SK-N-SH (cell line): ENCODE measurements around the gene SLC35D2. TPM values are rescaled to one million over a fixed set of nuclear protein-coding genes. Genes with fewer than 3 reads are reported as not detected.

Source experiments
- CTCF ChIA-PET: fragments of 300-600, 350-600 bp; formaldehyde crosslinking; extraction: SDS; loops from one replicate; lab custom pipeline; 2021; lab: Yijun Ruan, JAX
- POLR2A ChIA-PET: fragments of 350-600 bp; sonication (Branson Sonifier 250); formaldehyde crosslinking; extraction: SDS; loops from one replicate; lab custom pipeline; 2020; ENCODE audit warnings: antibody characterized with exemption, inconsistent platforms; lab: Yijun Ruan, JAX
- DNase-seq: peaks from one replicate; pipeline ENCODE4 v3.0.0; 2012
- H2AFZ ChIP-seq: fragments of 200-600 bp; sonication (generic); 2 replicates; pipeline ENCODE4 v1.8.1; 2016; ENCODE audit warnings: antibody characterized with exemption, mild to moderate bottlenecking, low read depth
- H3F3A ChIP-seq: fragments of 200-600 bp; sonication (generic); replicated peaks from 2 replicates; pipeline ENCODE3; 2016; ENCODE audit warnings: antibody characterized with exemption, mild to moderate bottlenecking; ENCODE audit not compliant: insufficient read depth
- H3K27ac ChIP-seq, 2 experiments: fragments of 200-500 bp in 1 of 2; fragments of 200-600 bp in 1 of 2; sonication (Bioruptor generic) in 1 of 2; sonication (generic), shearing (Covaris generic) in 1 of 2; 2 replicates each; pipeline versions ENCODE4 v1.5.1 to v1.6.1; 2014 to 2016; ENCODE audit warnings: low read depth in 2 of 2, inconsistent platforms in 1 of 2, low read length in 1 of 2, mild to moderate bottlenecking in 1 of 2, mixed read lengths in 1 of 2
- H3K27me3 ChIP-seq: fragments of 200-600 bp; sonication (generic), shearing (Covaris generic); 2 replicates; pipeline ENCODE4 v1.6.1; 2016; ENCODE audit warnings: mixed run types; ENCODE audit not compliant: insufficient read depth
- H3K36me3 ChIP-seq, 2 experiments: fragments of 200-500 bp in 1 of 2; fragments of 200-600 bp in 1 of 2; sonication (Bioruptor generic) in 1 of 2; sonication (generic) in 1 of 2; replicated peaks in 1 of 2; 2 replicates each; pipeline versions ENCODE3 to v1.5.1; 2014 to 2016; ENCODE audit warnings: low read length in 1 of 2, mild to moderate bottlenecking in 1 of 2; ENCODE audit not compliant: insufficient read depth in 2 of 2, control insufficient read depth in 1 of 2
- H3K4me1 ChIP-seq, 2 experiments: fragments of 200-500 bp in 1 of 2; fragments of 200-600 bp in 1 of 2; sonication (Bioruptor generic) in 1 of 2; sonication (generic), shearing (Covaris generic) in 1 of 2; 2 replicates each; pipeline versions ENCODE4 v1.5.1 to v1.6.1; 2014 to 2016; ENCODE audit warnings: low read depth in 1 of 2, low read length in 1 of 2, mixed run types in 1 of 2; ENCODE audit not compliant: insufficient read depth in 2 of 2, control insufficient read depth in 1 of 2
- H3K4me2 ChIP-seq: fragments of 200-600 bp; sonication (generic), shearing (Covaris generic); 2 replicates; pipeline ENCODE4 v1.6.1; 2017; ENCODE audit warnings: mixed run types
- H3K4me3 ChIP-seq, 2 experiments: fragments of 200-500 bp in 1 of 2; fragments of 200-600 bp in 1 of 2; sonication (Bioruptor generic) in 1 of 2; sonication (generic), shearing (Covaris generic) in 1 of 2; 2 replicates each; pipeline versions ENCODE4 v1.5.1 to v1.8.1; 2014 to 2016; ENCODE audit warnings: low read depth in 2 of 2, inconsistent platforms in 1 of 2, low read length in 1 of 2, mild to moderate bottlenecking in 1 of 2, mixed read lengths in 1 of 2, moderate library complexity in 1 of 2
- H3K79me2 ChIP-seq: fragments of 200-600 bp; sonication (generic); 2 replicates; pipeline ENCODE4 v1.8.1; 2017; ENCODE audit warnings: mild to moderate bottlenecking; ENCODE audit not compliant: insufficient read depth
- H3K9ac ChIP-seq: fragments of 200-600 bp; sonication (generic); 2 replicates; pipeline ENCODE4 v1.6.1; 2017; ENCODE audit warnings: mixed run types
- H3K9me2 ChIP-seq: fragments of 200-600 bp; sonication (generic); 2 replicates; pipeline ENCODE4 v1.6.1; 2017; ENCODE audit warnings: mixed run types
- H3K9me3 ChIP-seq: fragments of 200-600 bp; sonication (generic); 2 replicates; pipeline ENCODE4 v1.6.1; 2017; ENCODE audit warnings: mixed run types, mild to moderate bottlenecking, moderate library complexity
- H4K20me1 ChIP-seq: fragments of 200-600 bp; sonication (generic); 2 replicates; pipeline ENCODE4 v1.6.1; 2017; ENCODE audit warnings: mild to moderate bottlenecking, mixed run types; ENCODE audit not compliant: insufficient read depth
- CHD2 ChIP-seq: fragments of 150-350 bp; IDR thresholded peaks from 2 replicates; pipeline ENCODE4 v1.6.1; 2018; ENCODE audit warnings: low read length; ENCODE audit not compliant: partially characterized antibody
- EP300 ChIP-seq, 2 experiments: IDR thresholded peaks; 2 replicates each; pipeline versions ENCODE4 v1.4.0 to v1.6.1; 2012; ENCODE audit warnings: borderline replicate concordance in 1 of 2, low read depth in 1 of 2, low read length in 1 of 2
- EZH2phosphoT487 ChIP-seq: fragments of 200-600 bp; sonication (generic); IDR thresholded peaks from 2 replicates; pipeline ENCODE4 v1.6.1; 2017; ENCODE audit warnings: low read depth, mixed run types, mild to moderate bottlenecking, antibody characterized with exemption, moderate library complexity, borderline replicate concordance
- GABPA ChIP-seq: IDR thresholded peaks from 2 replicates; pipeline ENCODE4 v1.4.0; 2012; ENCODE audit warnings: low read depth, mild to moderate bottlenecking
- GATA2 ChIP-seq: sonication (generic); formaldehyde crosslinking; IDR thresholded peaks from 2 replicates; pipeline ENCODE4 v1.5.0; 2020; ENCODE audit warnings: mild to moderate bottlenecking, missing genetic modification reagents
- MXI1 ChIP-seq: IDR thresholded peaks from 2 replicates; pipeline ENCODE4 v1.6.1; 2012; ENCODE audit warnings: mild to moderate bottlenecking, low read depth, low read length, improper control_type of control experiment
- NFIC ChIP-seq: IDR thresholded peaks from 2 replicates; pipeline ENCODE4 v1.4.0; 2012; ENCODE audit warnings: borderline replicate concordance
- NRF1 ChIP-seq: IDR thresholded peaks from 2 replicates; pipeline ENCODE4 v1.6.1; 2012; ENCODE audit warnings: low read depth, mild to moderate bottlenecking, low read length
- POLR2AphosphoS5 ChIP-seq: IDR thresholded peaks from 2 replicates; pipeline ENCODE4 v1.6.1; 2012; ENCODE audit warnings: low read depth, low read length
- RFX5 ChIP-seq: IDR thresholded peaks from 2 replicates; pipeline ENCODE4 v1.6.1; 2012; ENCODE audit warnings: mild to moderate bottlenecking, improper control_type of control experiment, low read length
- SIN3A ChIP-seq: IDR thresholded peaks from 2 replicates; pipeline ENCODE4 v1.6.1; 2012; ENCODE audit warnings: low read depth, mild to moderate bottlenecking, low read length, moderate library complexity, borderline replicate concordance
- TEAD4 ChIP-seq: IDR thresholded peaks from 2 replicates; pipeline ENCODE4 v1.4.0; 2012; ENCODE audit warnings: mild to moderate bottlenecking, borderline replicate concordance; ENCODE audit not compliant: insufficient read depth
- WGBS: methylation state at CpG from one replicate; pipeline ENCODE4 v1.1.6; 2017; ENCODE audit warnings: low lambda C conversion rate; 5-methylcytosine and 5-hydroxymethylcytosine counted together
- polyA plus RNA-seq, 3 experiments: library from polyadenylated mRNA; depleted of rRNA; stranded (reverse); fragments of >200 nt; gene quantifications; 2 replicates each; pipeline ENCODE4 v1.2.3, GENCODE V29; 2012
- TF ChIP-seq, protein P1 (sequence below): IDR thresholded peaks from 2 replicates; pipeline ENCODE4 v1.4.0; 2012; ENCODE audit warnings: low read depth
- TF ChIP-seq, protein P2 (sequence below): fragments of 200-600 bp; sonication (generic); IDR thresholded peaks from 2 replicates; pipeline ENCODE4 v1.6.1; 2017; ENCODE audit warnings: antibody characterized with exemption, mild to moderate bottlenecking, moderate library complexity
- TF ChIP-seq, protein P3 (sequence below): IDR thresholded peaks from 2 replicates; pipeline ENCODE4 v1.4.0; 2012; ENCODE audit warnings: low read depth, borderline replicate concordance
- TF ChIP-seq, protein P4 (sequence below): IDR thresholded peaks from 2 replicates; pipeline ENCODE4; 2012
- TF ChIP-seq, protein P5 (sequence below): IDR thresholded peaks from 2 replicates; pipeline ENCODE4 v1.4.0; 2012; ENCODE audit warnings: low read depth, borderline replicate concordance
- TF ChIP-seq, protein P6 (sequence below): fragments of 150-350 bp; IDR thresholded peaks from 2 replicates; pipeline ENCODE4 v1.6.1; 2017; ENCODE audit warnings: antibody characterized with exemption, low read length, low read depth, borderline replicate concordance

Gene SLC35D2
- polyA plus RNA-seq, 1 of the 3 experiments (the other 2 are of a cell fraction) = 26.1 TPM

DNA sequence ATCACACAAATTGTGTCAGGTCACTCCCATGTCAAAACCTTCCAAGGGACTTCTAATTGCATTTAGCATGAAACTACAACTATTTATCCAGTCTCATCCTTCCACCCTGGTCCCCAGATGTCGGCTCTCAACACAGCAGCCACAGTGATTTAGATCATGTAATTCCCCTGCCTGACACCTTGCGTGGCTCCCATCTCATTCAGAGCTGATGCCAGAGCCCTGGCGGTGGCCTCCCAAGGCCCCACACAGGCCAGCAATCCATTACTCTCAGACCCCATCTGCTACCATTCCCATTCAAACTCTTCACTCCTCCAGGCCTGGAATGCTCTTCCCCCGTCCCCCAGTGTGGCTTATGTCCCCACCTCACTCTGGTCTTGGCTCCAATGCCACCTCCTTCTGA is 2.4 kb downstream of the SLC35D2 start:
- TF ChIP-seq NRF1 (no peak), EP300 (IDR thresholded peaks at IDR 0.05; ENCODE audit: borderline replicate concordance in 1 of 2, low read depth in 1 of 2, low read length in 1 of 2) (no peak), MXI1 (no peak), EZH2phosphoT487 (no peak), GATA2 (CRISPR knock-in tag) (no peak), GABPA (no peak), NFIC (no peak), CHD2 (no peak), RFX5 (no peak), SIN3A (no peak), POLR2AphosphoS5 (no peak), TEAD4 (no peak)
- TF ChIP-seq, protein P1, sequence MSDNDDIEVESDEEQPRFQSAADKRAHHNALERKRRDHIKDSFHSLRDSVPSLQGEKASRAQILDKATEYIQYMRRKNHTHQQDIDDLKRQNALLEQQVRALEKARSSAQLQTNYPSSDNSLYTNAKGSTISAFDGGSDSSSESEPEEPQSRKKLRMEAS = no peak
- TF ChIP-seq, protein P2, sequence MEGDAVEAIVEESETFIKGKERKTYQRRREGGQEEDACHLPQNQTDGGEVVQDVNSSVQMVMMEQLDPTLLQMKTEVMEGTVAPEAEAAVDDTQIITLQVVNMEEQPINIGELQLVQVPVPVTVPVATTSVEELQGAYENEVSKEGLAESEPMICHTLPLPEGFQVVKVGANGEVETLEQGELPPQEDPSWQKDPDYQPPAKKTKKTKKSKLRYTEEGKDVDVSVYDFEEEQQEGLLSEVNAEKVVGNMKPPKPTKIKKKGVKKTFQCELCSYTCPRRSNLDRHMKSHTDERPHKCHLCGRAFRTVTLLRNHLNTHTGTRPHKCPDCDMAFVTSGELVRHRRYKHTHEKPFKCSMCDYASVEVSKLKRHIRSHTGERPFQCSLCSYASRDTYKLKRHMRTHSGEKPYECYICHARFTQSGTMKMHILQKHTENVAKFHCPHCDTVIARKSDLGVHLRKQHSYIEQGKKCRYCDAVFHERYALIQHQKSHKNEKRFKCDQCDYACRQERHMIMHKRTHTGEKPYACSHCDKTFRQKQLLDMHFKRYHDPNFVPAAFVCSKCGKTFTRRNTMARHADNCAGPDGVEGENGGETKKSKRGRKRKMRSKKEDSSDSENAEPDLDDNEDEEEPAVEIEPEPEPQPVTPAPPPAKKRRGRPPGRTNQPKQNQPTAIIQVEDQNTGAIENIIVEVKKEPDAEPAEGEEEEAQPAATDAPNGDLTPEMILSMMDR = no peak
- TF ChIP-seq, protein P3, sequence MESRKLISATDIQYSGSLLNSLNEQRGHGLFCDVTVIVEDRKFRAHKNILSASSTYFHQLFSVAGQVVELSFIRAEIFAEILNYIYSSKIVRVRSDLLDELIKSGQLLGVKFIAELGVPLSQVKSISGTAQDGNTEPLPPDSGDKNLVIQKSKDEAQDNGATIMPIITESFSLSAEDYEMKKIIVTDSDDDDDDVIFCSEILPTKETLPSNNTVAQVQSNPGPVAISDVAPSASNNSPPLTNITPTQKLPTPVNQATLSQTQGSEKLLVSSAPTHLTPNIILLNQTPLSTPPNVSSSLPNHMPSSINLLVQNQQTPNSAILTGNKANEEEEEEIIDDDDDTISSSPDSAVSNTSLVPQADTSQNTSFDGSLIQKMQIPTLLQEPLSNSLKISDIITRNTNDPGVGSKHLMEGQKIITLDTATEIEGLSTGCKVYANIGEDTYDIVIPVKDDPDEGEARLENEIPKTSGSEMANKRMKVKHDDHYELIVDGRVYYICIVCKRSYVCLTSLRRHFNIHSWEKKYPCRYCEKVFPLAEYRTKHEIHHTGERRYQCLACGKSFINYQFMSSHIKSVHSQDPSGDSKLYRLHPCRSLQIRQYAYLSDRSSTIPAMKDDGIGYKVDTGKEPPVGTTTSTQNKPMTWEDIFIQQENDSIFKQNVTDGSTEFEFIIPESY = no peak
- TF ChIP-seq, protein P4, sequence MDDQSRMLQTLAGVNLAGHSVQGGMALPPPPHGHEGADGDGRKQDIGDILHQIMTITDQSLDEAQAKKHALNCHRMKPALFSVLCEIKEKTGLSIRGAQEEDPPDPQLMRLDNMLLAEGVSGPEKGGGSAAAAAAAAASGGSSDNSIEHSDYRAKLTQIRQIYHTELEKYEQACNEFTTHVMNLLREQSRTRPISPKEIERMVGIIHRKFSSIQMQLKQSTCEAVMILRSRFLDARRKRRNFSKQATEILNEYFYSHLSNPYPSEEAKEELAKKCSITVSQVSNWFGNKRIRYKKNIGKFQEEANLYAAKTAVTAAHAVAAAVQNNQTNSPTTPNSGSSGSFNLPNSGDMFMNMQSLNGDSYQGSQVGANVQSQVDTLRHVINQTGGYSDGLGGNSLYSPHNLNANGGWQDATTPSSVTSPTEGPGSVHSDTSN = no peak
- TF ChIP-seq, protein P5, sequence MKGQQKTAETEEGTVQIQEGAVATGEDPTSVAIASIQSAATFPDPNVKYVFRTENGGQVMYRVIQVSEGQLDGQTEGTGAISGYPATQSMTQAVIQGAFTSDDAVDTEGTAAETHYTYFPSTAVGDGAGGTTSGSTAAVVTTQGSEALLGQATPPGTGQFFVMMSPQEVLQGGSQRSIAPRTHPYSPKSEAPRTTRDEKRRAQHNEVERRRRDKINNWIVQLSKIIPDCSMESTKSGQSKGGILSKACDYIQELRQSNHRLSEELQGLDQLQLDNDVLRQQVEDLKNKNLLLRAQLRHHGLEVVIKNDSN = no peak
- TF ChIP-seq, protein P6, sequence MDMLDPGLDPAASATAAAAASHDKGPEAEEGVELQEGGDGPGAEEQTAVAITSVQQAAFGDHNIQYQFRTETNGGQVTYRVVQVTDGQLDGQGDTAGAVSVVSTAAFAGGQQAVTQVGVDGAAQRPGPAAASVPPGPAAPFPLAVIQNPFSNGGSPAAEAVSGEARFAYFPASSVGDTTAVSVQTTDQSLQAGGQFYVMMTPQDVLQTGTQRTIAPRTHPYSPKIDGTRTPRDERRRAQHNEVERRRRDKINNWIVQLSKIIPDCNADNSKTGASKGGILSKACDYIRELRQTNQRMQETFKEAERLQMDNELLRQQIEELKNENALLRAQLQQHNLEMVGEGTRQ = no peak
- TF ChIP-seq, all 33 proteins: peak for 0
- Histone ChIP-seq H3F3A (peaks cover 30% of the 10 kb centered on the region), H2AFZ (no peak overlapping the region), H3K9me2 (no peaks in the 10 kb centered on the region), H4K20me1 (peaks cover 10% of the 10 kb centered on the region), H3K9ac (no peak overlapping the region), H3K4me1 (peaks cover 23 to 24% of the 10 kb centered on the region in 2 experiments), H3K27ac (no peak overlapping the region), H3K4me2 (peak overlapping the region; percentile 99; the same call in 1 of the 2 replicates), H3K27me3 (no peaks in the 10 kb centered on the region), H3K9me3 (no peaks in the 10 kb centered on the region), H3K4me3 (no peak overlapping the region), H3K36me3 (peaks cover 0 to 11% of the 10 kb centered on the region in 2 experiments), H3K79me2 (peaks cover 74% of the 10 kb centered on the region)
- WGBS = 97% methylated on average over 4 of the region's 4 CpGs
- no peak for DNase-seq
- CTCF ChIA-PET = interaction anchor here (1.2 to 2.1 kb wide), 2 partner anchors 53 to 218 kb away, joined by 3 to 7 read pairs; no protein-coding TSS in a partner anchor
- POLR2A ChIA-PET = no interaction called here
